ENCODE measurements around the gene GLT8D1. TPM values are rescaled to one million over a fixed set of nuclear protein-coding genes. Genes with fewer than 3 reads are reported as not detected.

The GLT8D1 gene
- total and polyA plus RNA-seq, 9 of the 15 experiments (the other 6 are each of a cell fraction or from before 2014, with no cell fraction given) = 14.1 to 65.9 (median 33.7) TPM

GRCh38 chr3:52688266-52688665 lies 17.3 kb downstream of the GLT8D1 start:
- no peaks in the 10 kb centered on the region for H3K9me1 ChIP-seq (ENCODE audit: control insufficient read depth, insufficient read depth, low read length)
- peaks cover 69% of the 10 kb centered on the region for H3K79me2 ChIP-seq (ENCODE audit: control insufficient read depth, insufficient read depth, low read length)
- BruUV-seq (replicated peaks) = no TSS peak
- no peak overlapping the region for H3K4me2 ChIP-seq (ENCODE audit: insufficient read depth, low read length)
- no peak overlapping the region for H2AFZ ChIP-seq (ENCODE audit: low read depth, low read length)
- H3K9me3 ChIP-seq (replicated peaks; ENCODE audit: control insufficient read depth, insufficient read depth, low read depth, low read length) = no peaks in the 10 kb centered on the region
- 77% methylated on average over 6 of the region's 6 CpGs for WGBS (ENCODE audit: insufficient coverage, low coverage, missing lambda C conversion rate)
- peaks cover 3 to 9% of the 10 kb centered on the region in 2 experiments; a peak in 3 of 5 replicates for H3K4me1 ChIP-seq (replicated peaks in 1 of 2; ENCODE audit: control insufficient read depth in 2 of 2, insufficient read depth in 2 of 2, low read length in 2 of 2)
- H3K9ac ChIP-seq (ENCODE audit: insufficient read depth in 1 of 2, low read depth in 2 of 2, low read length in 2 of 2) = peak overlapping the region in 1 of 2 experiments; percentile 89; a peak in 1 of 4 replicates
- peaks cover 4% of the 10 kb centered on the region; the same call in 1 of the 2 replicates for H4K20me1 ChIP-seq (replicated peaks; ENCODE audit: control insufficient read depth, insufficient read depth, low read length)
- in situ Hi-C loops (cut with MboI) = no loop called here
- no peak for TF ChIP-seq ELF4 (CRISPR knock-in tag; IDR thresholded peaks at IDR 0.05)
- TF ChIP-seq U2AF2 (optimal IDR thresholded peaks at IDR 0.05; ENCODE audit: low read depth, low read length) = no peak
- TF ChIP-seq ZNF12 (CRISPR knock-in tag; IDR thresholded peaks at IDR 0.05) = no peak
- no peak for TF ChIP-seq CTBP1 (IDR thresholded peaks at IDR 0.05; ENCODE audit: borderline replicate concordance)
- TF ChIP-seq SNRNP70 (optimal IDR thresholded peaks at IDR 0.05; ENCODE audit: low read depth, low read length) = no peak
- no peak for TF ChIP-seq ZNF584 (CRISPR knock-in tag; IDR thresholded peaks at IDR 0.05; ENCODE audit: low read depth)
- no peak for TF ChIP-seq ARID1B (IDR thresholded peaks at IDR 0.05)
- TF ChIP-seq ZC3H11A (IDR thresholded peaks at IDR 0.05; ENCODE audit: low read depth, low read length) = no peak
- TF ChIP-seq RBM14 (IDR thresholded peaks at IDR 0.05; ENCODE audit: borderline replicate concordance, insufficient read depth, low read depth, low read length) = no peak
- no peak for TF ChIP-seq ZNF212 (CRISPR knock-in tag; IDR thresholded peaks at IDR 0.05)
- no peak for TF ChIP-seq DPF2 (IDR thresholded peaks at IDR 0.05)
- no peak for TF ChIP-seq YY1 (IDR thresholded peaks at IDR 0.05; ENCODE audit: borderline replicate concordance in 1 of 3, control insufficient read depth in 1 of 3, extremely low read depth in 1 of 3, insufficient read depth in 3 of 3, insufficient read length in 1 of 3, insufficient replicate concordance in 2 of 3, low read depth in 1 of 3, low read length in 2 of 3)
- no peak for TF ChIP-seq SREBF1 (IDR thresholded peaks at IDR 0.05; ENCODE audit: borderline replicate concordance, low read depth, low read length)
- no peak for TF ChIP-seq ZBTB17 (CRISPR knock-in tag; IDR thresholded peaks at IDR 0.05)
- TF ChIP-seq NCOA6 (IDR thresholded peaks at IDR 0.05) = no peak
- CTCF ChIA-PET (ENCODE audit: low intra/inter-chr PET ratio) = no interaction called here
- H3K27ac ChIP-seq (ENCODE audit: extremely low read depth, low read depth, low read length) = no peak overlapping the region; the same call in 2 of the 3 replicates
- POLR2A ChIA-PET = interaction anchor here (0.6 to 1.2 kb wide), 3 partner anchors 9 to 18 kb away, joined by 3 to 6 read pairs (median 4); partner anchors contain the start of gene SPCS1
- ATAC-seq (no peak), FAIRE-seq (no peak), DNase-seq (ENCODE audit: extremely low read depth in 1 of 4, low spot score in 3 of 4) (no peak)
- intact Hi-C loops (cut with micrococcal nuclease) = loop anchor here (10.0 kb wide), 1 partner anchor 233 kb away; the partner anchor contains the start of genes NISCH and TNNC1
- H3K4me3 ChIP-seq = no peak overlapping the region
- H3K36me3 ChIP-seq (ENCODE audit: control insufficient read depth, insufficient read depth, low read length) = peaks cover 68% of the 10 kb centered on the region
- H3K27me3 ChIP-seq (ENCODE audit: control insufficient read depth in 2 of 2, insufficient read depth in 2 of 2, low read length in 2 of 2) = no peaks in the 10 kb centered on the region
